Dermis blood vessel endothelial cell (primary cell): ENCODE measurements around the gene PPP1R7. TPM values are rescaled to one million over a fixed set of nuclear protein-coding genes. Genes with fewer than 3 reads are reported as not detected.
A peak's percentile ranks its signal among the peaks of the same experiment; 100 is the strongest.
"Not testable (repeated sequence)": the region's sequence is repeated elsewhere in the genome, so short reads cannot be mapped to it uniquely, and the experiment has no call there.

ENCODE experiments used
- DNase-seq: peaks from one replicate; pipeline ENCODE4 v3.0.0; 2010
- total RNA-seq: library from RNA; depleted of rRNA; stranded (reverse); fragments of >200 nt; gene quantifications from 2 replicates; pipeline ENCODE4 v1.2.3, GENCODE V29; 2014

PPP1R7 gene
- 47.6 and 55.1 TPM in 2 replicates for total RNA-seq

- peak; percentile 96 for DNase-seq
Measured at GRCh38 chr2:241149925-241150659, at the start of gene PPP1R7. PPP1R7 (plus strand) TSS chr2:241150467; CDS start chr2:241150496, 29 bp downstream.

GRCh38 chr2:241102239-241102803 is 47.9 kb upstream of the PPP1R7 start, which contains the start of gene MTERF4:
MTERF4 (minus strand) TSS chr2:241102287; CDS start chr2:241102273, 14 bp downstream.
- peak; percentile 81 for DNase-seq

- DNase-seq, result no peak
Measured at GRCh38 chr2:241103176-241103595, 47.1 kb upstream of the PPP1R7 start.

- not testable (repeated sequence) for DNase-seq
Measured at GRCh38 chr2:241104611-241105010, 45.7 kb upstream of the PPP1R7 start.

GRCh38 chr2:241105641-241106040 is 44.6 kb upstream of the PPP1R7 start:
- no peak for DNase-seq

GRCh38 chr2:241107031-241107783 is 43.1 kb upstream of the PPP1R7 start:
- DNase-seq, result no peak

GRCh38 chr2:241108271-241109209 is 41.7 kb upstream of the PPP1R7 start:
- DNase-seq, result no peak

- DNase-seq, result no peak
Measured at GRCh38 chr2:241109210-241110088, 40.8 kb upstream of the PPP1R7 start.

- DNase-seq, result no peak
Measured at GRCh38 chr2:241110089-241110606, 40.1 kb upstream of the PPP1R7 start.

GRCh38 chr2:241110607-241111439 is 39.4 kb upstream of the PPP1R7 start:
- no peak for DNase-seq

GRCh38 chr2:241111440-241111805 is 38.8 kb upstream of the PPP1R7 start:
- DNase-seq, result no peak

GRCh38 chr2:241112046-241112445 is 38.2 kb upstream of the PPP1R7 start:
- no peak for DNase-seq

- DNase-seq, result no peak
Measured at GRCh38 chr2:241112592-241112991, 37.7 kb upstream of the PPP1R7 start.

GRCh38 chr2:241114836-241115235 is 35.4 kb upstream of the PPP1R7 start:
- no peak for DNase-seq

- DNase-seq, result no peak
Measured at GRCh38 chr2:241115361-241115760, 34.9 kb upstream of the PPP1R7 start.

GRCh38 chr2:241116606-241117560 is 33.4 kb upstream of the PPP1R7 start:
- DNase-seq, result no peak

- DNase-seq, result no peak
Measured at GRCh38 chr2:241118737-241119505, 31.3 kb upstream of the PPP1R7 start.

GRCh38 chr2:241120440-241120839 is 29.8 kb upstream of the PPP1R7 start:
- DNase-seq, result no peak
